ENCODE results near the gene EIF2AK3.

The EIF2AK3 gene

GRCh38 chr2:88666576-88666975 is 39.3 kb upstream of the EIF2AK3 start:
- H3K4me3 ChIP-seq = no peak overlapping the region
- no peak overlapping the region for H3K27ac ChIP-seq
- no peak for TF ChIP-seq CTCF (IDR thresholded peaks at IDR 0.05)
- DNase-seq (ENCODE audit: low spot score) = no peak

- H3K27ac ChIP-seq = no peak overlapping the region
- no peak for TF ChIP-seq CTCF (IDR thresholded peaks at IDR 0.05)
Measured at GRCh38 chr2:88660622-88661021, 33.4 kb upstream of the EIF2AK3 start.

GRCh38 chr2:88659538-88659915 is 32.3 kb upstream of the EIF2AK3 start:
- H3K4me3 ChIP-seq = peak overlapping the region; percentile 6
- TF ChIP-seq CTCF (IDR thresholded peaks at IDR 0.05) = no peak
- peak overlapping the region; percentile 25 to 82 for H3K27ac ChIP-seq
- DNase-seq (ENCODE audit: low spot score) = no peak

More at GRCh38 chr2:88660622-88661021, 33.4 kb upstream of the EIF2AK3 start:
- no peak overlapping the region for H3K4me3 ChIP-seq
- DNase-seq (ENCODE audit: low spot score) = no peak

- no peak for DNase-seq (ENCODE audit: low spot score)
- TF ChIP-seq CTCF (IDR thresholded peaks at IDR 0.05) = no peak
- peak overlapping the region; percentile 6 for H3K4me3 ChIP-seq
- peak overlapping the region; percentile 25 to 82 for H3K27ac ChIP-seq
Measured at GRCh38 chr2:88658881-88659537, 31.7 kb upstream of the EIF2AK3 start.

GRCh38 chr2:88658326-88658725 is 31.1 kb upstream of the EIF2AK3 start:
- H3K27ac ChIP-seq = peak overlapping the region; percentile 25 to 82
- TF ChIP-seq CTCF (IDR thresholded peaks at IDR 0.05) = no peak
- no peak overlapping the region for H3K4me3 ChIP-seq
- no peak for DNase-seq (ENCODE audit: low spot score)

- no peak for DNase-seq (ENCODE audit: low spot score)
- Histone ChIP-seq H3K4me3 (no peak overlapping the region), H3K27ac (peak overlapping the region; percentile 48 to 72)
- no peak for TF ChIP-seq CTCF (IDR thresholded peaks at IDR 0.05)
Measured at GRCh38 chr2:88657131-88657530, 29.9 kb upstream of the EIF2AK3 start.

GRCh38 chr2:88656690-88657089 is 29.4 kb upstream of the EIF2AK3 start:
- TF ChIP-seq CTCF (IDR thresholded peaks at IDR 0.05) = no peak
- H3K27ac ChIP-seq = peak overlapping the region; percentile 48 to 72
- H3K4me3 ChIP-seq = no peak overlapping the region
- no peak for DNase-seq (ENCODE audit: low spot score)
